Activated naive CD8-positive, alpha-beta T cell (primary cell): Measurements from ENCODE around the gene SLC7A5.
A peak's percentile ranks its signal among the peaks of the same experiment; 100 is the strongest.

Experiments
- H3K27ac Mint-ChIP-seq: one replicate; pipeline ENCODE4 v1.8.0; 2021; ENCODE audit warnings: mixed read lengths
- H3K27me3 Mint-ChIP-seq: one replicate; pipeline ENCODE4 v1.8.0; 2021; ENCODE audit warnings: mixed read lengths
- H3K36me3 Mint-ChIP-seq: one replicate; pipeline ENCODE4 v1.8.0; 2021; ENCODE audit warnings: mixed read lengths
- H3K4me1 Mint-ChIP-seq: one replicate; pipeline ENCODE4 v1.8.0; 2021; ENCODE audit warnings: low read depth, mixed read lengths
- H3K4me3 Mint-ChIP-seq: one replicate; pipeline ENCODE4 v1.8.0; 2021; ENCODE audit warnings: mild to moderate bottlenecking, mixed read lengths
- H3K9me3 Mint-ChIP-seq: one replicate; pipeline ENCODE4 v1.8.0; 2021; ENCODE audit warnings: low read depth, mixed read lengths

The SLC7A5 gene

DNA sequence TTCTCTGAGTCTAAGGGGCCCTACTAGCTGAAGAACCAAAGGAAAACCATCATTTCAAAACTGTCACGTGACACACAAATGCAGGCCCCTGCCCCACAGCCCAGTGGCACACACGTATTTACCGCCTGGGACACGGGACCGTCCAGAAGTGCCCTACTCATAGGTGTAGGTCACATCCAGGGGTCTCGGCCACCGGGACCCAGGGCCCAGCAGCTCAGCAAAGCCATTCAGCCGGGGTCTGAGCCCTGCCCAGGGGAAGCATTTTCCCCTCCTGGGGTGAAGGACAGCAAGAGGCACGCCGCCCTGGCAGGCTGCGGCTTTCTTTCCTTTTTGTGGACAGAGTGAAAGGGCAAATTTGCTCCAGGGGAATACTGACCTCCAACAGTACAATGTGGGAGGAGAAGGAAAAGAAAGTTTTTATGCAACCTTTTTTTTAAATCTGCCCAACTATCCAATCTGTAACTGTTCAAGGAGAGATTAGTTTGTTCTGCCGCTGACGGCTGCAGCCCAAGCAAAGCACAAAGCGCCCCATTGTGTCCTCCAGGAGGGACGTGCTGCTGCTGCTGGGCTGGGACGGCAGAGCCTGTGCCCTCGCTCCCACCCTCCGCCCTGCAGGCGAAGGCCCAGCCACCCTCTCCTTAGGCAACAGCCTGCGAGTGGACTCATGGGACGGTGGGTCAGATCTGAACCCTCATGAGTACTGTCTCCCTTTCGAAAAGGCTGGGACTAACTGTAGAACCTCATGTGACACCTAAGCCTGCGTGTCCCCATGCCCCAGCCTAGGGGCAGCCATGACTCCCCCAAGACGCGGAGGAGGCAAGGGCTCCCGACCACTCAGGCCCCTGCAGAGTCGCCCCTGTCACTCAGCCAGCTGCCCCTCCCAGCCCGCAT, 21.3 kb downstream of the SLC7A5 start:
- Mint-ChIP-seq H3K4me1 (peaks cover 19% of the 10 kb centered on the region), H3K27ac (no peak overlapping the region), H3K9me3 (no peaks in the 10 kb centered on the region), H3K36me3 (no peaks in the 10 kb centered on the region), H3K27me3 (no peaks in the 10 kb centered on the region), H3K4me3 (no peak overlapping the region)

DNA sequence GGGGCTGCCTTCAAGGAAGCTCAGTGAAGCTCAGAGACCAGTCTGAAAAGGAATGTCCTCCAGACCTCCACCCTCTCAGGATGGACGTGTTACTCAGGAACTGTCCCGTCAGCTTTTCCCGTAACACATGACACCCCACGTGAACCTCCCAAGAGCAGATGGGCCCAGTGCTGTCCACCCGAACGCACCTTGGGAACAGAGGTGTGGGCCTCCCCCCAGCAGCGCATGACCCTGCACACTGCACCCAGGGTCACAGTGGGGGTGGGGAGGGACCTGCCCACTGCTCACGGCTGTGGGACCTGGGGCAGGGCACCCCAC, 21.9 kb downstream of the SLC7A5 start:
- peaks cover 14% of the 10 kb centered on the region for H3K4me1 Mint-ChIP-seq
- no peaks in the 10 kb centered on the region for H3K27me3 Mint-ChIP-seq
- H3K9me3 Mint-ChIP-seq, result no peaks in the 10 kb centered on the region
- no peaks in the 10 kb centered on the region for H3K36me3 Mint-ChIP-seq
- H3K4me3 Mint-ChIP-seq, result no peak overlapping the region
- no peak overlapping the region for H3K27ac Mint-ChIP-seq

DNA sequence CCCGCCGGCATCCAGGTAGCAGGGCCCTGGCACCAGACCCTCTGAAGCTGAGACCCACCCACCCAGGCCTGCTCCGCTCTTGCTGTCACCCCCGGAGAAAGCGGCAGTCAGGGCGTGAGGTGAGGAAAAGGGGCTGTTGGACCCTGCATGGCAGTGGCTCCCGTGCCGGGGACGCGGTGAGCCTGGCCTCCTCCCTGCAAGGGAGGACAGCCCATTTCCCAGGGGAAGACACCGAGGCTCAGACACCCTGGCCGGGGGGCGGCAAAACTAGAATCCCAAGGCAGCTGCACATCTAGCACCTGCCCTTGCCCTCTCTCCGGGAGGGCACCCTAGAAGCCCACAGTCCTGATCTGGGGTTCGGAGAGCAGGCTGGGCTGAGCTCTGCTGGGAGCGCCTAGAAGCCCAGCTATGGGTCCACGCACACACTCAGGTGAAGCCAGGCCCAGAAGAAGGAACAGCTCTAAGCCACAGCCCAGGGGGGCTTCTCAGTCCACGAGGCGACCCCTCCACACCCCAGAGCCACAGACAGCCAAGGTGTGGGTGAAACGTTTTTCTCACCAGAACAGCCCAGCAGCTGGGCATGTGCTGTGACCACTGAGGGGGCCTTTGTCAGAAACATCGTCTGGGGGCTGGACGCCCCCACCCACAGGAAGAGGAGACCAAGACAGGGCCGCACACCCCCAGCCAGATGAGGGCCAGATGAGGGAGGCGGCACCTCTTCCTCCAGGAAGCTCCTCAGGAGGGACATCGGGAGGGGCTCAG, 22.4 kb downstream of the SLC7A5 start:
- H3K27me3 Mint-ChIP-seq, result no peaks in the 10 kb centered on the region
- no peaks in the 10 kb centered on the region for H3K9me3 Mint-ChIP-seq
- H3K27ac Mint-ChIP-seq, result no peak overlapping the region
- no peak overlapping the region for H3K4me3 Mint-ChIP-seq
- no peaks in the 10 kb centered on the region for H3K36me3 Mint-ChIP-seq
- H3K4me1 Mint-ChIP-seq, result peaks cover 14% of the 10 kb centered on the region

DNA sequence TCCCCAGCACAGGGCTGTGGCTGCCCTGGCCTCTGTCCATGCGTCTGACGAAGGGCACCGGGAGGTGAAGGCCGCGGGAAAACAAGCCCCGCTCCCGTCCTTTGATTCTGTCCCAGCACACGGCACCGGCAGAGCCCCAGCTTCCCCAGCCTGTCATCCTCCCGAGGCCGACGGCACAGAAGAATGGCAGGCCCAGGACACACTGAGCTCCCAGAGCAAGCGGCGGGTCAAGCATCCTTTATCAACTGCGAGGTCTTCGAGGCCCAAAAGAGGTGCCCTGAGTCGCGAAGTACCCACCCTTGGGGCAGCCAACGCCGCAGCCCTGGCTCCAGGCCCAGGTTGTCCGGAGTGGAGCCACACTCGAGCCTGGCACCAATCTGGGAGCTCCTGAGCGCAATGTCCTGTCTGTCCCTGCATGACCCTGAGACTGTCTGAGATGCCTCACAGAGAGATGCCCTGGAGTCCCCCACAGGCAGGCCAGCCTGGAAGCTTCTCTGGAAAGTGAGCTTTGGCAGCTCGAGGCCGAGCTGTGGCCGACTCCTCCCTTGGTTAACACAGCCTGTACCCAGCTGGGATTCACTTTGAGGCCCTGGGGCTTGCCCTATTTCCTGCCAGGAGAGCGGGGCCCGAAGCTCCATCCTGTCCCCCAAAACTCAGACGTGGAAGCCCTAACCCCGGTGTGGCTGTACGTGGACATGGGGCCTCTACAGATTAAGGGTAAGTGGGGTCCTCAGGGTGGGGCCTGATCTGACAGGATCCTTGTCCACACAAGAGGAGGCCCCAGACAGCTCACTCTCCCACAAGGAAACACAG, 23.3 kb downstream of the SLC7A5 start:
- Mint-ChIP-seq H3K9me3 (no peaks in the 10 kb centered on the region), H3K27ac (peak overlapping the region; percentile 10), H3K27me3 (no peaks in the 10 kb centered on the region), H3K36me3 (no peaks in the 10 kb centered on the region), H3K4me3 (no peak overlapping the region), H3K4me1 (peaks cover 11% of the 10 kb centered on the region)

DNA sequence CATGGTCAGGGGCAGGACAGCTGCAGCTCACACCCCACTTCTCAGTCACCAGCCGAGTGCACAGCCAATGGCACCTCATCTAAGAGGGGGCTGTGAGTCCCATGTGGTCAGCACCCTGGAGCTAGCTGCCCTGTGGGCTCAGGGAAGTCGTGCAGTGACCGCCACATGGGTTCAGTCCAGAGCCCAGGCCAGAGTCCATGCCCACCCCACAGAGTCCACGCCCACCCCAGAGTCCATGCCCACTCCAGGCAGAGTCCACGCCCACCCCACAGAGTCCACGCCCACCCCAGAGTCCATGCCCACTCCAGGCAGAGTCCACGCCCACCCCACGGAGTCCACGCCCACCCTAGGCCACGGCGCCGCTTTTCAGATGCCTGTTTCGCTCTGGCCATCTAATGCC, 24.1 kb downstream of the SLC7A5 start:
- Mint-ChIP-seq H3K9me3 (no peaks in the 10 kb centered on the region), H3K4me1 (peaks cover 9% of the 10 kb centered on the region), H3K4me3 (no peak overlapping the region), H3K27me3 (no peaks in the 10 kb centered on the region), H3K27ac (no peak overlapping the region), H3K36me3 (no peaks in the 10 kb centered on the region)

DNA sequence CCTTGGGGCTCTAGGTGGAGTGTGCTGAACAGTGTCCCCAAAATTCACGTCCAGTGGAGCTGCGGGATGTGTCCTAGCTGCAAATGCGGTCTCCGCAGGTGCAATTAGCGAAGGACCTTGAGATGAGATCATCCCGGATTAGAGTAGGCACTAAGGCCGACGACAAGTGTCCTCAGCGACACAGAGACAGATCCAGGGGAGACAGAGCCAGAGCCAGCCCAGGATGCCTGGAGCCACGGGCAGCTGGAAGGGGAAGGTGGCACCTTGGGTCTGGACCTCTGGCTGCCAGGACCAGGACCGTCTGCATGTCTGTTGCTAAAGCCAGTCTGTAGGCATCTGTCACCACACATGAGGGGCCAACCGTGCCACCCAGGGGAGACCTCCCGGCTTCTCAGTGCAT, 24.5 kb downstream of the SLC7A5 start:
- Mint-ChIP-seq H3K27ac (no peak overlapping the region), H3K4me1 (peaks cover 9% of the 10 kb centered on the region), H3K36me3 (no peaks in the 10 kb centered on the region), H3K4me3 (no peak overlapping the region), H3K27me3 (no peaks in the 10 kb centered on the region), H3K9me3 (no peaks in the 10 kb centered on the region)

DNA sequence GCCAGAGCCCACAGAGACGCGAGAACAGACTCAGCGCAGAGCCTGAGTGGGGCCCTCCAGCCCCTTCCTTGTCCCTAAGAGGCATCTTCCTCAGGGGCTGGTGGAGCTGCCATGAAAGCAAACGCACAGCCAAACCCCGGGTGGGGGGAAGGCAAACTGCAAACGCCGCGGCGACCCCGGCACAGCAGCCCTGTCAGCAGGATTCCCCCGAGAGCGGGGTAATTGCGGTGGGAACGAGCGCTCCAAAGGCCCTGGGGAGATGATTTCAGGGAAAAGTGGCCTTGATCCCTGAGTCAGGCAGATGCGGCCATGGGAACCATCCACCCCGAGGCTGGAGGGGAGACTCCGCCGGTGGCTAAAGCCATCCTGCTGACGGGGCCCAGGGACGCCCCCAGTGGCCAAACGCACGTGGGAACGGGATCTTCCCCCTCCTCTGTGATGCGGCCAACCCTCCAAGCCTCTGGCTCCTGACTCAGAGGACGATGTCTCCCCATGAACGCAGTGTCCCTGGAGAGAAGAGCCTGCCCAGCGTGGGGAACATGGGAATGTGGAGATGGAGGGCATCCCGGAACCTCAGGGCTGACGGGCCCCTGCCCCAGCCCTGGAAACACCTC, 25.1 kb downstream of the SLC7A5 start:
- Mint-ChIP-seq H3K27ac (no peak overlapping the region), H3K36me3 (no peaks in the 10 kb centered on the region), H3K4me3 (peak overlapping the region; percentile 23), H3K9me3 (no peaks in the 10 kb centered on the region), H3K4me1 (peaks cover 9% of the 10 kb centered on the region), H3K27me3 (no peaks in the 10 kb centered on the region)

DNA sequence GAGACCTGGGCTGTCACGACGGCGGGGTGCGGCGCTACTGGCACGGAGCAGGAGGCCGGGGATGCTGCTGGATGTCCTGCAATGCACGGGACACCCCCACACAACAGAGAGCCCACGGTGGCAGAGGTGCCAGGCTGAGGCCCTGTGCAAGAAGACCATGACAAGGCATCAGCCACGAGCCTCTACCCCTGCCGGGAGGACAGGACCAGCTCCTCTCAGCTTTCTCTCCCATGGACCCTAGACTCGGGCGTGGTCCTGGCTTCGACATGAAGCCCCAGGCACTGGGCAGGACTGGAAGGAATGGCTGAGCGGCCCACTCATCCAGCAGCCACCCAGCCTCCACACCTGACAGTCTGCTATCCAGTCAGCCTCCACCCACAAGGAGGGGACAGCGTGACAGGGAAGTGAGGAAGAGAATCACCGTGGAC, 25.6 kb downstream of the SLC7A5 start:
- Mint-ChIP-seq H3K27ac (no peak overlapping the region), H3K27me3 (no peaks in the 10 kb centered on the region), H3K4me3 (peak overlapping the region; percentile 23), H3K4me1 (peaks cover 9% of the 10 kb centered on the region), H3K9me3 (no peaks in the 10 kb centered on the region), H3K36me3 (no peaks in the 10 kb centered on the region)

DNA sequence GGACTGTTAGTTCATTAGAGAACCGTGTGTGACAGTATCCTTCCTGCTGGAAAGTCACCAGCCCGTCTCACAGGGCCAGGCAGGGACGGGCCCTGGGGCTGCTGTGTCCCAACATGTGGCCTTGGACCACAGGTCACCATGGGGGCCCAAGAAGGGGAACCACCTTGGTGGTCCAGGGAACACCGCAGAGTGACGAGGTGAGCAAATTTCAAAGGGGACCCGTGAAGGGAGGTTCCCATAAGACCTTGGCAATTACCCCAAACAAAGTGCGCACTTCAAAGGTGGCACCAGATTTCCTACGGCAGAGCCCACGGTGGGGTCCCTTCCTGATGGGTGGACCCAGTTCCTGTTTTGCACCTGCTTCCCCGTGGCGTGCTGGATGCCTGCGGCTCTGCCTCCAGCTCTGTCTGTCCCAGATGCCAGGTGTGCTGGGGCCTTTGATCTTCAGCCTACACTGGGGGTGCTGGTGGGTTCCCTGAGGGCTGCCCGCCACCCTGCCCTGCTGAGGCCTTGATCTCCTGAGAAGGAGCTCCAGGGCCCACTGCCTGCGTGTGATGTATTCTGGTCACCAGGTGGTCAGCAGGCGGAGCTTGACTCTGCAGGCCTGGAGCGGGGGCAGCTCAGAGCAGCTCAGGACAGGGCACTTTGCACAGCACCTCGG, 27.0 kb downstream of the SLC7A5 start:
- no peak overlapping the region for H3K4me3 Mint-ChIP-seq
- H3K9me3 Mint-ChIP-seq, result no peaks in the 10 kb centered on the region
- H3K27ac Mint-ChIP-seq, result no peak overlapping the region
- H3K27me3 Mint-ChIP-seq, result no peaks in the 10 kb centered on the region
- peaks cover 9% of the 10 kb centered on the region for H3K4me1 Mint-ChIP-seq
- H3K36me3 Mint-ChIP-seq, result no peaks in the 10 kb centered on the region

DNA sequence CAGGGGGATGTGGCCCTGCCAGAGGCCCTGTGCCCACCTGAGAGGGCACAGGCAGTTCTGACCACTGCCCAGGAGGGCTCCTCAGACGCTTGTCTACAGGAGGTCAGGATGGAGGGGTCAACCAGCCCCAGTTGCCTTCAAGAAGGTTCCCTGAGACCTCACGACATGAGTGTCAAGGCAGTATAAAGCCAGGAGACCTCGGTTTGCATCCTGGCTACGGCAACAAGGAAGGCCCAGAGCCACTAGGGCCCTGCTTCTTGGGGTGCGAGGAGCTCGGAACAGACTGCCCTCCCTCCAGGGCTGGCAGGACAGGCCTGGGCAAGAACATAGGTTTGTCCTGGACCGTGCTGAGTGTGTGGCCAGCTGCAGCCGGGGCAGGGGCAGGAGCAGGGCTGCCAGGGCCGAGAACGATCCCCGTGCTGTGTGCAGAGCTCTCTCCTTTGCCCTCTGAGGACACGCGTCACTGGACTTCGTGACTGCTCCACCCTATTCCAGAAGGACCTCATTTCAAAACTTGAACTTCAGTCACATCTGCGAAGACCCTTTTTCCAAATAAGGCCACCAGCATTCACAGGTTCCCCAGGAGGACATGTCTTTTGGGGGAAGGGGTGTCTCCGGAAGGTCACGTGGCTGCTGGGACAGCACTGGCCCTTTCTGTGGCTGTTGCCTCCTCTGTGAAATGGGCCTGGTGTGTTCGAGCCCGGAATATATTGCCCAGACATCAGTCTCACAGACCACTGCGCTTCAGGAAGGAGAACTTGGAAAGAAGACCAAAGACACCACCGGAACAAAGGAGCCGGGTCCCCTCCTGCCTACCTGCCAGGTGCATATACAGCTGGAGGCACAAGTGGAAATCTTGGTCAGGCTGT, 27.7 kb downstream of the SLC7A5 start:
- H3K9me3 Mint-ChIP-seq, result no peaks in the 10 kb centered on the region
- no peak overlapping the region for H3K4me3 Mint-ChIP-seq
- peaks cover 9% of the 10 kb centered on the region for H3K4me1 Mint-ChIP-seq
- H3K36me3 Mint-ChIP-seq, result no peaks in the 10 kb centered on the region
- peak overlapping the region; percentile 34 for H3K27ac Mint-ChIP-seq
- no peaks in the 10 kb centered on the region for H3K27me3 Mint-ChIP-seq

DNA sequence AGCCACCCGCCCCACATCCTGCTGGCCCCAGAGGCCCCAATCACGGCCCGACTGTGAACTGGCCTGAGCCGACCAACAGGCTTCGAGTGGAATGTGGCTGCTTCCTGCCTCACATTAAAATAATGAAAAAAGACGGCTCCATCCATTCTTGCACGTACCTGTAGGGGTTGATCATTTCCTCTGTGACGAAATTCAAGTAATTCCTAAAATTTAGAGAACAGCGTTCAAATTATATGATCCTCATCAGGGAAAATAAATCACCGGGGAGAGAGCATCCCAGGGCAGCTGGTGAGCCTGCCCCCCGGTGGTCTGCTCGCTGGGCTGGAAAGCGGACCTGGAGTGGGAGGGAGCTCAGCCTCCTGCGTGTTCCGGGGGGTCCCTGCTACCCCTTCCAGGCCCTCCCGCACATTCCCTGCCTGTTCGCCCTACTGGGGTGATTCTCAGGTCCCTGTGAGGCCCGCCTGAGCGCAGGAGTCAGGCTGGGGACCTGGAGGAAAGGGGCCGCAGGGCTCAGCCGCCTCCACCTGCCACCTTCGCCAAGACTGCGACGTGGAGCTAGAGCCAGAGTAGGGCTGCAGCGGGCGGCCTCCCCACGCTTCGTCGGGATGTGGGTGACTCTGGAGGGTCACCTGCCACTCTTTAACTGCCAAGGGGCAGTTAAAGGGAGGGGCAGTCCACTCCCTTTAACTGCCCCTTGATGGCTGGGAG, 28.9 kb downstream of the SLC7A5 start:
- H3K27me3 Mint-ChIP-seq, result no peaks in the 10 kb centered on the region
- H3K9me3 Mint-ChIP-seq, result no peaks in the 10 kb centered on the region
- no peak overlapping the region for H3K27ac Mint-ChIP-seq
- peaks cover 9% of the 10 kb centered on the region for H3K4me1 Mint-ChIP-seq
- H3K4me3 Mint-ChIP-seq, result no peak overlapping the region
- H3K36me3 Mint-ChIP-seq, result no peaks in the 10 kb centered on the region

DNA sequence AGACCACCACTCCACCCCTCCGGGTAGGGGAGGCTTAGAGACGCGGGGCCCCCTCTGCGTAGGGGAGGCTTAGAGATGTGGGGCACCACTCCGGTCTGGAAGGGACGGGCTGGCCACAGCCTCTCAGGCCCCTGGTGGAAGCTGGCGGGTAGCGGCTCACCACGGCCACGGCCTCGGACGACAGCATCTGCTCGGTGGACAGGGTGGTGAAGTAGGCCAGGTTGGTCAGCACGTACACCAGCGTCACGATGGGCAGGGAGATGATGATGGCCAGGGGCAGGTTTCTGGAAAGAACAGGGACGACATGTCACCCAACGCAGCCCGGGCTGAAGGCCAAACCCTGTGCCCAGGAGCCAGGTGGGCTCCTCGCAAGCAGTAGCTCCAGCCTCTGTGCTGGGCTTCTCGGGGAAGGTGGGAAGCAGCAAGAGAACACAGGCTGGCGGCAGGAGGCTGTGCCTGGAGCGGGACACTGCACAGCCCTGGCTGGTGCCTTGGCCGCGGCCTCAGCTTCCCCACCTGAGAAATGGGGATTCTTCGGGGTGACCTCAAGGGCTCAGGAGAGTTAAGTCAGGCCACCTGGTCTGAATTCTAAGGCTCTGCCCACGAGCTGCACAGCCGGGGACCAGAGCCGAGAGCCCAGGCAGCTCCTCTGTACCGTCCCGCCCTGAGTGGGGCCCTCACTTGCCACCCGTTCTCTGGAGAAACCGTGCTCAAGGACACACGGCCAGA, 29.6 kb downstream of the SLC7A5 start:
- Mint-ChIP-seq H3K9me3 (no peaks in the 10 kb centered on the region), H3K27ac (no peak overlapping the region), H3K36me3 (no peaks in the 10 kb centered on the region), H3K27me3 (no peaks in the 10 kb centered on the region), H3K4me3 (no peak overlapping the region), H3K4me1 (peaks cover 7% of the 10 kb centered on the region)
